ENCODE results near the gene SFR1. TPM values are rescaled to one million over a fixed set of nuclear protein-coding genes. Genes with fewer than 3 reads are reported as not detected.

The SFR1 gene
- total RNA-seq, 1 donor from 2014 or later, result 13.6 TPM

DNA sequence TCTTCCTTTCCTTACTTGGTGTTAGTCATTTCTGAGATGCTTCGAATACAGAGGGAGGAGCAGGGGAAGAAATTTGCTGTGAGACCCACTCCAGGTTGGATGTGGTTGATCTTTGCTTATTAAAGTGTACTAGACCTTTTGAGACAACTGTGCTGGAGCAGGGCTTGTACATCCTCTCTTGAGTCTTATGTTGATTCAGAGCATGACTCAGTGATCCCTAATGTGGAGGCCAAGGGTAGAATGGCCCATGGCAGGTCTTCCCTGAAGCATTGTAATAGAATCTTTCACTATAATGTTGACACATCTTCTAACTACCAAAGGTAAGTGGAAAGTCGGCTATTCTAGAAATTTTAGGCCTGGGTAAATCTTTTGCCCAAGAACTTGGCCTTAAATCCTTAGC, 17.0 kb upstream of the SFR1 start:
- intact Hi-C loops (cut with micrococcal nuclease), result no loop called here

DNA sequence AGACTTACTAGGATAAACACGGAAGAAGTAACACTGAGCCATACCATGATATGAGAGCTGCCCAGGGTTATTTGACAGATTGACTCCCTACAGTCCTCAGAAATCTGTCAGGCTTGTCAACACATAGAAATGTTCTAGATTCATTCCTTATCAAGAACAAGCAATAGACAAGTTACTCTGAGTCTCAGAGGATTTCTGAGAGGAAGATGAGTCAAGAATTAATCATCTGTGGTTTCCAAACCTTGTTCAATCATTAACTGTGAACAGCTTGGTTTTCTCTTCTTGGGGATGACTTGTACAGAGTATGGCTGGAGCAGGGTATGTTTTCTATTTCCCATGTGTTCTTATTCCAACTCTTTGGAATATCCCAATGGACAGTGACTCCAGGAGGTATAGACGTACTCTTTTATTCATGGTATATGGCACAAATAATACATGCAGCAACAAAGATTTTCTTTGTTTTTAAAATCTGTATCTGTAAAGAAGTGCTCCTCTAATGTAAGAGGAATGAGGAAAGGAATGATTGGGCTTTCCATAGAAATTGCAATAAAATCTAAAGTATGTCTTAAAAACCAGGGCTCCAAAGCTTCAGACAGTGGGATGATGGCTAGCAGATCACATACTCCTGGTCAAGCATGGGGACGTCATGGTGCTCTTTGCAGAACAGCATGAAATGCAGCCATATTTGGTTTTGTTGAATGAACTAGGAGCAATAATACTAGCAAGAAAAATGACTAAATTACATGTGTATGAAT, 11.9 kb upstream of the SFR1 start:
- intact Hi-C loops (cut with micrococcal nuclease), result no loop called here

DNA sequence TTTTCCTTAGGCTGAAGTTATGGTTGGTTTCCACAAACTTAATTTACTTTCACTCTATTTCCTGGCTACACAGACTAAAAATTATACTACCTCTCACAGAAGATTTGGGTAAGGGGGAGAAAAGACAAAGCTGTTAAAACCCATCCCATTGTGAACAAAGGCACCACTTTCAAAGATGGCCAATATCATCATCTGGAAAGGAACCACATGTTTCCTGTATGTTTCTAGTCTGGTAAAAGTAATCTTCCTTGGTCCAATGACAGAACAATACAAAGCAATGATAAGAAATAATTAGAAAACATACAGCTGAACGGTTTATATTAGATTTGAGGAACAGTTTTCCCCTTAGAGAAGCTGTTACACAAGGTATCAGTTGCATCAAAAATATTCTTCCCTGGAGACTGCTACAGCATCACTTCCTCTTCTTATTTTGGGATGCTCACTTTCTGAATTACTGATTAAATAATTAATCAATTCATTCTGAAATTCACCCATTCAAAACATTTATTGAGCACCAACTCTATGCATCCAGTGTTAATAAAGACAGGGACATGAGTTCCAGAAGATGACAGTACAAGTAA, 8.5 kb upstream of the SFR1 start:
- intact Hi-C loops (cut with micrococcal nuclease), result no loop called here

DNA sequence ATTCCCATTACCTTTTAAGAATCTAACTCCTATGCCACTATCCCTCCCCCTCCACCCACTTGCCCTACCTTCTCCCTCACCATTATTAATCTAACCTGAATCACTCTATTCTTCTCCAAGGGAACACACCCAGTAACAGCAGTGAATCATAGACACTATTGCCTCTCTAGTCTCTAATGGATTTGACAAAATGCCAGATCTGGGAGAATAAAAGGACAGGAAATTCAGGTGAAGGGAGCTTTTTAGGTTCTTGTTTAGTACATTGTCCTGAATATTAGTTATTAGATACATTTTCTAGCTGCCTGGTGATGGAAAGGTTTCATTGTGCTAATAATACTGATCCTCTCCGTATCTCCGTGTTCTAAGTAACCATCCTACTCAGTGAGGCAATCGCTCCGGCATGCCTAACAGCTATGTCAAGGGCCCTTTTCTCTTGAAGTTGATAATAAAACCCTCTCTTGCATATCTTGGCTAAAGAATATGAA, 4.1 kb upstream of the SFR1 start:
- intact Hi-C loops (cut with micrococcal nuclease), result no loop called here

DNA sequence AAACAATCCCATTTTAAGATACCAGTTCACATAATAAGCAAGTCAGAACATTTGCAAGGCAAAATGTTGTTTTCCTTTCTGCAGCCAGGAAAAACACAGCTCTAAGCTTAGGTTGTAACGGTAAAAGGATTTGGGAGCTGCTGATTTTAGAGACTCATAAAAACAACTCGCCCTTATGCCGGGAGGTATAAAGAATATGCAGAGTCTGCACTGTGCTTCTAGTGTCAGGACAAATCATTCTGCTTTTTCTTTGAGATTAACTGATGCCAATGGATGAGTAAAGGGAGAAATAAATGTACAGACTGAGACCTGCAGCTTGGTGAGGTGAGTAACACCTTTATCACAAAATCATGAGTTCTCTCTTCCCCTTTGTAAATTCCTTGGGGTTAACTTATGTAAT, 2.0 kb upstream of the SFR1 start:
- intact Hi-C loops (cut with micrococcal nuclease), result loop anchor here (5.0 kb wide), 4 partner anchors 138 to 1698 kb away; partner anchors contain the start of genes FBXL15 and ITPRIP

DNA sequence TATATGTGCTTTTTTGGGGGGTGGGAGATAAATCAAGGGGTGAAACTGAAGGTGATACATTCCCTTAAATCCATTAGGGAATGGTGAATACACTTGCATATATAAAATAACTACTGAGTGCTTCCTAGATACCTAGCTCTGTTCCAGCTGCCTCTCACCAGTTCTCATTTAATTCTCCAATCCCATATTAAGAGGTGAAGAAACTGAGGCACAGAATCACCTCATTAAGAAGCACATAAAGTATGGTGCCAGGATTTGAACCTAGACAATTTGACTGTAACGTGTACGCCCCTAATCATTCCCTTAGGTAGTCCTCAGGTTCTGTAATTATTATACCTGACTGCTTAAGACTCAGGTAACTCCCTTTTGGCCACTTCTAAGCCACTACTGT, 1.5 kb upstream of the SFR1 start:
- intact Hi-C loops (cut with micrococcal nuclease), result loop anchor here (5.0 kb wide), 4 partner anchors 138 to 1698 kb away; partner anchors contain the start of genes FBXL15 and ITPRIP

DNA sequence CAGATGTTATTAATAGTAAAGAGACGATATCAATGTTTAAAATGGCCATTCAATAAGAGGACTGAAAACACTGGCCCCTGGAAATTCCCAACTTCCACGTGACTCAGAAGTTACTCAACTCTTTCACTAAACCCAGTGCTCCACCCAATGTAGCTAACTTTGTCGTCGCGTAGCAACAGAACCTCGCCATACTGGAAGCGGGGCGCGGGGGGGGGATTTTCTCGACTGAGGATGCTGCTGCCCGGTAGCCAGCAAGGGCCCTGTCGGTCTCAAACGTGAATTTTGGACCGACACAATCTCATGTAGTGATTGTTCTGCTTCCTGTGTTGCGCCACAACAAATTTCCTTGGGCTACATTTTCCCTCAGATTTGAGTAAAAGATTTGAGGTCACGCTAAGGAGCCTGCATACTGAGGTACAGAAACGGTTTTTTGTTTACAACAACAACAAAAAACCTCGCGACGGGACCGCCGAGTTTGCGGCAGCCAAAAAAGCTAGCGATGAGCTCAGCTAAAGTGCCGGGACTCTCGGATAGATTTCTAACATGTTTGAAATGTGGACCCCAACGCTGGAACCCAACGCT, 977 bp upstream of the SFR1 start:
- intact Hi-C loops (cut with micrococcal nuclease), result loop anchor here (1.0 to 5.0 kb wide), 10 partner anchors 111 to 1699 kb away; partner anchors contain the start of genes CFAP43, FBXL15, ITPRIP and SLK

DNA sequence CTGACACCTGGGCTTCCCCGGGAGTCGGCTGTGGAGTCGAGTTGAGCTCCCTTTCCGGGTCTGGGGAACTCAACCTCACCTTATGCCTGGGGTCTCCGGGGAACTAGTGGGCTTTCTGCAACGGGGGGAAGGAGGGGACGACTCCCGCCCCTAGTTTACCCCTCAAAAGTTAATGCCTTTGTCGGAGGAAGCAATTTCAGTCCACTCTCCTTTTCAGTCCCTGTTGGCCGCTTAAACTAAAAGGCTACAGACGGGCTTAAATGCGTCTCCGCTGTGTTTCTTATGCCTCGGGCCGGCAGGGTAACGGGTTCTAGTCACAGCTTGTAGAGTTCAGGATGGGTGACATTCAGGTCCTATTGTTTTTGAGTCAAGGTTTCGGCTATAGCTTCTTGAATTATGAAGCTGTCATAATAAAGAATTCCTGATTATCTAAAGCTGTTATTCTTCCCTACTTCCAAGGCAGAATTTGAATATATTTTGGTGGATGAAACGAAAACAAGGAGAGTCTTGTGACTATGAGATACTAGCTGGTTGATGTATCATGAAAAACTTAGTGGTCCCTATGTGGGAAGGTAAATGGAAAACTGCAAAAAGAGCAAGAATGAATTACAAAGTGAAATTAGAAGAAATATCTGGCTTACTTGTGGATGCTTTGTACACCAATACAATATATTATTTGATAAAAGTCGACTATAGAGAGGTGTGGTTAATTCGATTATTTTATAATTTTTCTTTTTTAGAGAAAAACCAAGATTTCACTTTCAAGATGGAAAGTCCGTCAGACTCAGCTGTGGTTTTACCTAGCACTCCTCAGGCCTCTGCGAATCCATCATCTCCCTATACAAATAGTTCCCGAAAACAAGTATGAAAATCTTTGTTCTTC, 495 bp downstream of the SFR1 start:
- intact Hi-C loops (cut with micrococcal nuclease), result loop anchor here (2.0 to 5.0 kb wide), 5 partner anchors 140 to 1700 kb away; partner anchors contain the start of genes CFAP58, FBXL15 and ITPRIP

DNA sequence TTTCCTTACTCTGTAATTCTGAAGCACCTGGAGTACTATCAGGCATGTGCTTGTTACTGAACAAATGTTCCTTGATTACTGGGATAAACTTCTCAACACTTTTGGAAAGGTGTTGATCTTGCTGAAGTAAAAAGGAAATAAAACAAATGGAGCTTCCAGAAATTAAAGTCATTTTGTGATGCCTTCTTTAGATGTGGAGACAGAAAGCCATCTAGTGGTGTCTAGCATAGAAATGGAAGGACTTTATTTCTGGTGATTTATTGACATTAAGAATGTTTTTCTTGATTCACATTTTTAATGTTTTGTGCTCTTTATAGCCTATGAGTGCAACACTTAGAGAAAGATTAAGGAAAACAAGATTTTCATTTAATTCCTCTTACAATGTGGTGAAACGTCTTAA, 1.4 kb downstream of the SFR1 start:
- intact Hi-C loops (cut with micrococcal nuclease), result loop anchor here (2.0 to 5.0 kb wide), 5 partner anchors 141 to 1701 kb away; partner anchors contain the start of genes CFAP58, FBXL15 and ITPRIP

DNA sequence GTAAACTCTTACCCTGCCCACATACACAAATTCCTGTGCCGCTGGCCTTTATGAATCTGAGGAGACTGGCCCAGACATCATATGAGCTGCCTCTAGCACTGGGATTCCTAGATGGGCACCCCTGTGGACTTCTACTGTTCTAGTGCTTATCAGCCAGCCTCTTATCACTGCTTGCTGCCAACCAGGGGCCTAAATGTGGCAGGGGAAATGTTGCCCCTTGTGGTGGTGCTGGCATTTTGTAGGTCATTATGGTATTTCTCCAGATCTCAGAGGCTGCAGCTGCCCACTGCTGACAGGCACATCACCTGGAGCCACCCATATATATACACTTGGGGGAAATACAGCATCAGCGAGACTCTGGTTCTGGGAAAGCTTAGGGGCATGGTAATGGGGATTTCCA, 5.4 kb downstream of the SFR1 start:
- intact Hi-C loops (cut with micrococcal nuclease), result no loop called here

DNA sequence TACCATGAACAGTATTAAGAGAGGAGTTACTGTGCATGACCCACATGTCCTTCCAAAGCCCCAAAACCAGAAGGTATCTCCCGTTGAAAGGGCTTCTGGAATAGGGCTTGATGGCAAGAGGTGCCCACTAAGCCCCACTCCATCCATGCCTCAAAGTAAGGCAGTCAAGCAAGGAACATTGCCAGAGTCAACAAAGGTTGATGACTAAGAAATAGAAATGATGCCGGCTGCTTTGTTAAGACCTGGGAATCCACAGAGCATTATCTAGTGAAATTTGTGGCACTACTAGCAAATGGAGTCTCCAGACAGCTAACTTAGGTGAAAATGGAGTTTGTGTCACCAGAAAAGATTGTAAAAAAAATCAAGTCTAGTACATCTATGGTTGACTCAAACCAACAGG, 6.2 kb downstream of the SFR1 start:
- intact Hi-C loops (cut with micrococcal nuclease), result no loop called here

DNA sequence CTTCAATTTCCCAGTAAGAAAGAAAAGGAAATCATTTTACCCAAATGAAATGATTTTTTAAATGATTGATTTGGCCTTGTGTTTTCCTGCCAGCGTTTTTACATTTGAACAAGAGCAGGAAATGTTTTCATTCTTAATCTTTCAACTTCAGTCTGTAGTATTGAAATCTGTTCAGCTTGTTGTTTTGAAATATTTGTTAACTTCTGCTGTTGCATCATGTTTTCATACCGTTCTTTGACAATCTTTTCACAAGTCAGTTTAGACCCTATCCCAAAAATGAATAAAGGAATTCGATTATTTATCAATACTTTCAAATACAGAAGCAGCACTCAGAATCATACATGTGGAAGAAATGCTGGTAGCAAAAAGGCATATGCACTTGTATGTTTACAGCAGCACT, 8.1 kb downstream of the SFR1 start:
- intact Hi-C loops (cut with micrococcal nuclease), result no loop called here

DNA sequence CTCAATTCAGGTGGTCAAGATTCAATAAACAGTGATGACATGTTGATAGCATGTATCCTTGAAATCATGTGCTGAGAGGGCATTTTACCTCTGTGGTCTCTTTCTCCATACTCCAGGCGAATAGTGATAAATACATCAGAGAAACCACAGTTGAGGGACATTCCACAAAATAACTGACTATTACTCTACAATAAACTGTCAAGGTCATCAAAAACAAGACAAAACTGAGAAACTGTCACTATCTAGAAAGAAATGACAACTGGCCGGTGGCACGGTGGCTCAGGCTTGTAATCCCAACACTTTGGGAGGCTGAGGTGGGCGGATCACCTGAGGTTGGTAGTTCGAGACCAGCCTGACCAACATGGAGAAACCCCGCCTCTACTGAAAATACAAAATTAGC, 16.2 kb downstream of the SFR1 start:
- intact Hi-C loops (cut with micrococcal nuclease), result no loop called here

DNA sequence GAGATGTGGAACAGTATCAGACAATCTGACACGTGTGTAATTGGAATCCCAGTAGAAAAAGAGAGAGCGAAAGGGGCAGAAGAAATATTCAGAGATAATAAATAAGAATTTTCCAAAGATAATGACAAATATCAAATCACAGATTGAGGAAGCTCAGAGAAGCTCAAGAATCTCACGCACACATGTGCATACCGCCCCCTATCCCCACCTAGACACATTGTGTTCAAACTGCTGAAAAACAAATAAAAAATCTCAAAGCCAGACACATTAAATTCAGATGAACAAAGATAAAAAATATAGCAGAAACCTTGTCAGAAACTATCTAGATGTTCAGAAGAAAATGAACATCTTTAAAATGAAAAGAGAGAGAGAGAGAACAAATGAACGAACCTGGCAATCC, 17.2 kb downstream of the SFR1 start:
- intact Hi-C loops (cut with micrococcal nuclease), result no loop called here

DNA sequence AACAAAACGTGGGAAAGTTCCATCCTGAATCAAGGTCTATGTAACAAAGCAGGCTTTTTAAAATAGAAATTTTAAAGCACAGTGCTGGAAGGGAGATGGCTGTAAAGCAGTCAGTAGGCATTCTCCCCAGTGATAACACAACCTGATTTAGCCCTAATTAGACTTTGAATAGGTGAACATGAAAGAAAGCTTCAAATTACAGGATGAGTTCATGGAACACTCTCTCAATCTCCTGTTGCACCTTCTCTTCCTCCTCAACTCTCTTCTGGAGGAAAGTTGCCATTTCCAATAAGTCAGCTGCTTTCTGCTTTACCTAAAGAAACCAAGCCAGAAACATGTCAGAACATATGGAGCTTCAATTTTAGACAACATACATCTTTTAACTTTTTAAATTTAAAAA, 20.1 kb downstream of the SFR1 start:
- intact Hi-C loops (cut with micrococcal nuclease), result no loop called here

DNA sequence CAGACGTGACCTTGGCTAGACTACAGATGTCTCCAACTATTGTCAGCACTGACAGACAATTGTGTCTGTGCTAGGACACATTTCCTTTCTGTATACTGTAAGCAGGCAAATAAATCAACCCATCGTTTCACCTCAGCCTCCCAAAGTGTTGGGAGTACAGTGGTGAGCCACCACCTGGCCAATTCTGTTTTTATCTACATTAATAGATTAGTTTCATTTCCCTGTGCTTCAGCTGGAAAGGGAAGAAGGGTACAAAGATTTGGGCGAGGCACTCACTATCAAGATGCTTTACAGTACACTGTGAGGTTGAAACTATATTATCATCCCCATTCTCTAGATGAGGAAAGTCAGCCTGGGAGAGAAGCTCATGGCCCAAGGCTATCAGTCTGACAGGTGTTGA, 21.9 kb downstream of the SFR1 start:
- intact Hi-C loops (cut with micrococcal nuclease), result no loop called here

DNA sequence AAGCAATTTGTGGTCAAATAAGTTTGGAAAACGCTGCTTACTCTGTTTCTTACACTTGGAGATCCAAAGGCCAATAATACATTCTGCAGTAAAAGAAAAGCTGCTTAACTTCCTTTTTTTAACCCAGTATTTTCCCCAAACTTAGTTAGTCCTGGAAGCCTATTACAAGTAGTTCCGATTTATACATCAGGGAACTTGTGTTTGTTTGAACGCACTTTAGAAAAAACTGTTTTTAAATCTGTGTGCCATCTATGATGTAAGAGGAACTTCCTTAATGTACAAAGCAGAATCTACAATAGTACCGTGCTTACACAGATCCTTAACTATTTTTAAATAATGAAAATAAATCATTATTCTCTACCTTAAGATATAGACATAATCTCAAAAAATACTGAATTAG, 23.0 kb downstream of the SFR1 start:
- intact Hi-C loops (cut with micrococcal nuclease), result no loop called here

DNA sequence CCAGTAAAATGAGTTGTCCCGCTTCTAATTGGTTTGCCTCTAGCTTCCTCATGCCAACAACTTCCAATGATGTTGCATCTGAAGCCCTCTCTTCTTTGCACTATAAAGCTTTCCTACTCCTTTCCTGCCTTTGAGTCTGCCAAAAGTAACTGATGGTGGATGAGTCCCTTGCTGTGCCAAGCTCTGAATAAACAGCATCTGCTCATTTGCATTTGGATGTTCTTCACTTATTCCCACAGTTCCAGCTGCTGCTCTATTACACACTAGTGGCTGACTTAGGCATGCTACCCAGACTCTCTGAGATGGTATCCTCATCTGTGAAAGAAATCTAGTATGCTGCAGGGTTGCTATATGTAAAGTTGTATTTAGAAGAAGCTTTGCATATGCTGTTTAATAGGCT, 24.9 kb downstream of the SFR1 start:
- intact Hi-C loops (cut with micrococcal nuclease), result no loop called here

DNA sequence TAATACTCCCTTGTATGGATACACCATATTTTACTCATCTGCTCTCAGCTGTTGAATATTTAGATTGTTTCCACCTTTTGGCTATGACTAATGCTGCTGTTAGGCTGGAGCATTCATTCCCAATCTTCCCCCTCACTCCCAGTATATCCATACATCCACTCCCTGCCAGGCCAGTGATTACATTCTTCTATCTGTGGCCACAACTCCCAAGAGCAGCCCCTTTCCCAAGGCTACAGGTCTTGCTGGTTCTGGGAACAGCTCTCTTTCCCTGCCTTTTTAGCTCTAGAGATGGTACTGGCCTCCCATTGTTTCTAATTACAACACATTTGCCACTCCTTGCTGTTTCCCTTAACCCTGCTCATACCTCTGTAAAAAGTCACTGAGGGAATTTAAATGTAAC, 28.2 kb downstream of the SFR1 start:
- intact Hi-C loops (cut with micrococcal nuclease), result no loop called here

DNA sequence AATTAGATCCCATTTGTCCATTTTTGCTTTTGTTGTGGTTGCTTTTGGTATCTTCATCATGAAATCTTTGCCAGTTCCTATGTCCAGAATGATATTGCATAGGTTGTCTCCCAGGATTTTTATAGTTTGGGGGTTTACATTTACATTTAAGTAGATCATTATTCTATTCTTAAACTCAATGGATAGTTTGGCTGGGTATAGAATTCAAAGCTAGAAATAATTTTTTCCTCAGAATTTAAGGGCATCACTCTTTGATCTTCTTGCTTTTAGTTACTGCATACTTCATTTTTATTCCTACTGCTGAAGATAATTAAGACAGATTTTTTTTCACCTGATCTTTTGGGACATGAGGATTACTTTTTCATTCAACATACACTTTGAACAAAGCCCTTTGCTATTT, 29.8 kb downstream of the SFR1 start:
- intact Hi-C loops (cut with micrococcal nuclease), result no loop called here

DNA sequence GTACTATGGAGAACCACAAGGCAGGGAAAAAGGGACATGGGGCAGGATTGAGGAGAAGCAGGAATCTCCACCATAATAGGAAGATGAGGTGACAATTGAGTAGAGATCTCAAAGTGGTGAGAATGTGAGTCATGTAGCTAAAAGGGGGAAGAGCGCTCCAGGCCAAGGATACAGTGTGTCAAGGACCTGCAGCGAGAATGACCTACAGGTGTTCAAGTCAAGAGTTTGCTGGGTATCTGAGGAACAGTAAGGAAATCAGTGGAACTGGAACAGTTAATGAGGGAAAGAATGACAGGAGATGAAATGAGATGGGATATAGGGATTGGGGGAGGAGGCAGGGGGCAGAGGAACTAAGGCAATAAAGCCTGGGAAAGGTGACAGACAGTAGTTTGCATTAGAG, 33.6 kb downstream of the SFR1 start:
- intact Hi-C loops (cut with micrococcal nuclease), result no loop called here
